GM20431 (cell line): ENCODE results near the gene POLK.

Experiments used
- in situ Hi-C: fragments of 300-500 bp; cut with MseI, MboI; formaldehyde crosslinking; loops from one replicate; pipeline ENCODE4 v1.15.0; 2020; ENCODE audit warnings: low sequenced_read_pairs; ENCODE audit not compliant: unreplicated experiment

Gene POLK

GRCh38 chr5:75630875-75631274, 119.2 kb downstream of the POLK start:
- in situ Hi-C loops = no loop called here

- in situ Hi-C loops = no loop called here
These were observed 120.6 kb downstream of the POLK start for GRCh38 chr5:75632321-75632720.

- in situ Hi-C loops = no loop called here
These were observed 126.3 kb downstream of the POLK start for GRCh38 chr5:75637949-75638348.

DNA sequence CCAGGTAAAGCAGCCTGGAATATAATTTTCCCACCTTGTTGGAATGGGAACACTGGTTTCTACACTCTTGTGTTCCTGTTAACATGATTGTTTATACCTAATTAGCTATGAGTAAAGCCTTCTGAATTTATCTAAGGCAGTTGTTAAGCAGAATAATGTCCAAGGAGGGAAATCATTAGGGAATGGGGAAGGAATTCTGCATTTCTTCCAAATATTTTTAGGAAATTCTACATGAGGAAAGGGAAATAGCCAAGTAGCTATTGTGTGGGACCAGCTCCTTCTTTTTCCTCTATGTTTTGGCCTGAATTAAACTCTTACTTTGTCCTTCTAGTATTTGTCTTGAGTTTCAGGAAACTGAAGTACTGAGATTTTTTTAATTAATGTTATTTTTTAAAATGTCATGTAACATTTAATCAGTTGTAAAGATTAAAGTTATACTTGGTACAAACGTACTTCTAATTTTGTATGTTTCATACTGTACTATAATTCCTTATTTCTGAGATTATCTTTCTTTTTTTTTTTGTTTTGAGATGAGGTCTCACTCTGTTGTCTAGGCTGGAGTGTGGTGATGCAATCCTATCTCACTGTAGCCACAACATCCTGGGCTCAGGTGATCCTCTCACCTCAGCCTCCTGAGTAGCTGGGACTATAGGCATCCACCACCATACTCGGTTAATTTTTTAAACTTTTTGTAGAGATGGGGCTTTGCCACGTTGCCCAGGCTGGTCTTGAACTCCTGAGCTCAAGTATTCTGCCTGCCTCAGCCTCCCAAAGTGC, 128.0 kb downstream of the POLK start:
- in situ Hi-C loops = no loop called here

DNA sequence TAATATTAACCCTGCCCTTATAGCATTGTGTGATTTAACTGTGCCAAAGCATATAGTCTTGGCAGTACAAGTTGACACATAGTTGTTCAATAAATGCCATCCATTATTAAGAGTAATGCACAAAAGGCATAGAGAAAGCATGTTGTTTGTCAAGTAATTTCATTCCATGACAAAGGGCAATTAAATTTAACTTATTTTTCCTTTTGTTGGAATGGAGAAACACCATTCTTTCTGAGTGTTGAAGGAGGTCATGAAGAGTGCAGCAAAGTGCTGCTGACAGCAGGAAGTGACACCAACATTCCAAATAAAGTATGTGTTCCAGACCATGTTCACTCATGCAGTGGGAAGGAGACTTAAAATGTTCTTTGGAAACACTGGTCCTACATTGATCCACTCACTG, 128.7 kb downstream of the POLK start:
- in situ Hi-C loops = no loop called here

- in situ Hi-C loops = no loop called here
These were observed 129.1 kb downstream of the POLK start for GRCh38 chr5:75640826-75641225.

GRCh38 chr5:75648712-75649111, 137.0 kb downstream of the POLK start:
- in situ Hi-C loops = no loop called here
